ENCODE results near the gene CDKAL1. TPM values are rescaled to one million over a fixed set of nuclear protein-coding genes. Genes with fewer than 3 reads are reported as not detected.

The CDKAL1 gene
- total and polyA plus RNA-seq, 9 of the 15 experiments (the other 6 are each of a cell fraction or from before 2014, with no cell fraction given), result 11.2 to 36.3 (median 20.1) TPM

GRCh38 chr6:21189759-21190158, 655.5 kb downstream of the CDKAL1 start:
- DNase-seq (ENCODE audit: extremely low read depth in 1 of 4, low spot score in 3 of 4) (no peak), ATAC-seq (no peak), FAIRE-seq (no peak)
- no peaks in the 10 kb centered on the region for H3K79me2 ChIP-seq (ENCODE audit: control insufficient read depth, insufficient read depth, low read length)
- no peak overlapping the region for H3K4me3 ChIP-seq
- WGBS (ENCODE audit: insufficient coverage, low coverage, missing lambda C conversion rate), result 77% methylated on average over 4 of the region's 4 CpGs
- no peak overlapping the region for H2AFZ ChIP-seq (ENCODE audit: low read depth, low read length)
- H3K9ac ChIP-seq (ENCODE audit: insufficient read depth in 1 of 2, low read depth in 2 of 2, low read length in 2 of 2), result no peak overlapping the region
- H3K4me1 ChIP-seq (replicated peaks in 1 of 2; ENCODE audit: control insufficient read depth in 2 of 2, insufficient read depth in 2 of 2, low read length in 2 of 2), result no peaks in the 10 kb centered on the region
- H3K9me3 ChIP-seq (replicated peaks; ENCODE audit: control insufficient read depth, insufficient read depth, low read depth, low read length), result no peaks in the 10 kb centered on the region
- no peak for TF ChIP-seq MIER1 (IDR thresholded peaks at IDR 0.05; ENCODE audit: low read depth)
- no peak for TF ChIP-seq ZNF324 (CRISPR knock-in tag; IDR thresholded peaks at IDR 0.05)
- TF ChIP-seq ETV6 (IDR thresholded peaks at IDR 0.05; ENCODE audit: borderline replicate concordance in 1 of 2, low read depth in 2 of 2, low read length in 1 of 2), result no peak
- no peak for TF ChIP-seq ETV6 (CRISPR knock-in tag; IDR thresholded peaks at IDR 0.05; ENCODE audit: borderline replicate concordance)
- TF ChIP-seq JUN (IDR thresholded peaks at IDR 0.05; ENCODE audit: borderline replicate concordance, low read depth, low read length), result no peak
- no peak for TF ChIP-seq JUN (CRISPR knock-in tag; IDR thresholded peaks at IDR 0.05; ENCODE audit: borderline replicate concordance)
- no peak for TF ChIP-seq ARNT (IDR thresholded peaks at IDR 0.05)
- no peak for TF ChIP-seq ZNF165 (CRISPR knock-in tag; IDR thresholded peaks at IDR 0.05; ENCODE audit: borderline replicate concordance)
- no peak for TF ChIP-seq NR0B1 (IDR thresholded peaks at IDR 0.05; ENCODE audit: partially characterized antibody)
- TF ChIP-seq E4F1 (CRISPR knock-in tag; IDR thresholded peaks at IDR 0.05; ENCODE audit: borderline replicate concordance), result no peak
- TF ChIP-seq RCOR1 (IDR thresholded peaks at IDR 0.05; ENCODE audit: borderline replicate concordance in 1 of 2, low read depth in 2 of 2, low read length in 2 of 2), result no peak
- no peak for TF ChIP-seq YBX1 (IDR thresholded peaks at IDR 0.05)
- TF ChIP-seq THRAP3 (IDR thresholded peaks at IDR 0.05; ENCODE audit: borderline replicate concordance), result no peak
- intact Hi-C loops (cut with micrococcal nuclease), result no loop called here
- in situ Hi-C loops (cut with MboI), result no loop called here
- H3K27me3 ChIP-seq (ENCODE audit: control insufficient read depth in 2 of 2, insufficient read depth in 2 of 2, low read length in 2 of 2), result no peaks in the 10 kb centered on the region
- no peaks in the 10 kb centered on the region for H4K20me1 ChIP-seq (replicated peaks; ENCODE audit: control insufficient read depth, insufficient read depth, low read length)
- POLR2A ChIA-PET, result no interaction called here
- H3K4me2 ChIP-seq (ENCODE audit: insufficient read depth, low read length), result no peak overlapping the region
- no TSS peak for BruUV-seq (replicated peaks)
- H3K9me1 ChIP-seq (ENCODE audit: control insufficient read depth, insufficient read depth, low read length), result no peaks in the 10 kb centered on the region
- no peaks in the 10 kb centered on the region for H3K36me3 ChIP-seq (ENCODE audit: control insufficient read depth, insufficient read depth, low read length)
- CTCF ChIA-PET (ENCODE audit: low intra/inter-chr PET ratio), result no interaction called here
- no peak overlapping the region for H3K27ac ChIP-seq (ENCODE audit: extremely low read depth, low read depth, low read length)

All from K562 (cell line).